ENCODE results near the gene C6orf120.
A peak's percentile ranks its signal among the peaks of the same experiment; 100 is the strongest.

The C6orf120 gene

GRCh38 chr6:169661391-169661756, 40.6 kb upstream of the C6orf120 start:
- TF ChIP-seq CTCF (IDR thresholded peaks at IDR 0.05; ENCODE audit: poor library complexity, severe bottlenecking), result no peak
- H3K27me3 ChIP-seq (ENCODE audit: insufficient read depth, poor library complexity, severe bottlenecking), result no peaks in the 10 kb centered on the region
- no peaks in the 10 kb centered on the region for H3K4me1 ChIP-seq (ENCODE audit: insufficient read depth, poor library complexity, severe bottlenecking)
- H3K4me3 ChIP-seq (ENCODE audit: severe bottlenecking), result no peak overlapping the region
- H3K27ac ChIP-seq (ENCODE audit: poor library complexity, severe bottlenecking), result no peak overlapping the region
- ATAC-seq (ENCODE audit: low read depth) (no peak), DNase-seq (ENCODE audit: low spot score) (no peak)
- H3K9me3 ChIP-seq (ENCODE audit: severe bottlenecking), result no peaks in the 10 kb centered on the region
- H3K36me3 ChIP-seq (ENCODE audit: low read depth), result peaks cover 32% of the 10 kb centered on the region

- no peak overlapping the region for H3K27ac ChIP-seq (ENCODE audit: poor library complexity, severe bottlenecking)
- no peaks in the 10 kb centered on the region for H3K9me3 ChIP-seq (ENCODE audit: severe bottlenecking)
- H3K4me1 ChIP-seq (ENCODE audit: insufficient read depth, poor library complexity, severe bottlenecking), result no peaks in the 10 kb centered on the region
- no peak for ATAC-seq (ENCODE audit: low read depth)
- no peak for TF ChIP-seq CTCF (IDR thresholded peaks at IDR 0.05; ENCODE audit: poor library complexity, severe bottlenecking)
- H3K4me3 ChIP-seq (ENCODE audit: severe bottlenecking), result no peak overlapping the region
- H3K27me3 ChIP-seq (ENCODE audit: insufficient read depth, poor library complexity, severe bottlenecking), result no peaks in the 10 kb centered on the region
- no peak for DNase-seq (ENCODE audit: low spot score)
- peaks cover 47% of the 10 kb centered on the region for H3K36me3 ChIP-seq (ENCODE audit: low read depth)
Observed at GRCh38 chr6:169663468-169663867, 38.5 kb upstream of the C6orf120 start.

DNA sequence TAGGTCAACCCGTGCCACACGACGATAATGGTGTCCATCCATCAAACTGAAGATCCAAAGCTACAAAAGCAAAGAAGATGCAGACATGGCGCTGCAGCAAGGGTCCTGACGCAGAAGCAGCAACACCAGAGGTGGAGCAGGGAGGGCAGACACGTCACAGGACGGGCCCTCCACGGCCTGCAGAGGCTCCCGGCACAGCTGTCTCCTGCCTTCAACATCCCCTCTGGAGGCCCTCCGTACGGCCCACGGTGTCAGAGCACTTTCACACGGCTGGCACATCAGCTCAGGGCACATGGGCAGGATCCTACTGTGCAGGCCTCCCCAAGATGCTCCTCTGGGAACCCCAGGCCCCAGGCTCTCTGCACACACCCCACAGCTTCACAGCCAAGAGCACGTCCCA, 37.7 kb upstream of the C6orf120 start:
- DNase-seq (ENCODE audit: low spot score), result no peak
- Histone ChIP-seq H3K4me3 (ENCODE audit: severe bottlenecking) (no peak overlapping the region), H3K9me3 (ENCODE audit: severe bottlenecking) (no peaks in the 10 kb centered on the region), H3K27ac (ENCODE audit: poor library complexity, severe bottlenecking) (no peak overlapping the region), H3K27me3 (ENCODE audit: insufficient read depth, poor library complexity, severe bottlenecking) (no peaks in the 10 kb centered on the region), H3K4me1 (ENCODE audit: insufficient read depth, poor library complexity, severe bottlenecking) (no peaks in the 10 kb centered on the region), H3K36me3 (ENCODE audit: low read depth) (peaks cover 50% of the 10 kb centered on the region)
- no peak for TF ChIP-seq CTCF (IDR thresholded peaks at IDR 0.05; ENCODE audit: poor library complexity, severe bottlenecking)
- ATAC-seq (ENCODE audit: low read depth), result no peak

GRCh38 chr6:169665289-169665688, 36.6 kb upstream of the C6orf120 start:
- Histone ChIP-seq H3K36me3 (ENCODE audit: low read depth) (peaks cover 57% of the 10 kb centered on the region), H3K9me3 (ENCODE audit: severe bottlenecking) (no peaks in the 10 kb centered on the region), H3K27me3 (ENCODE audit: insufficient read depth, poor library complexity, severe bottlenecking) (no peaks in the 10 kb centered on the region), H3K4me1 (ENCODE audit: insufficient read depth, poor library complexity, severe bottlenecking) (no peaks in the 10 kb centered on the region), H3K27ac (ENCODE audit: poor library complexity, severe bottlenecking) (no peak overlapping the region), H3K4me3 (ENCODE audit: severe bottlenecking) (no peak overlapping the region)
- DNase-seq (ENCODE audit: low spot score) (no peak), ATAC-seq (ENCODE audit: low read depth) (peak; percentile 45; the same call in 1 of the 3 replicates)
- no peak for TF ChIP-seq CTCF (IDR thresholded peaks at IDR 0.05; ENCODE audit: poor library complexity, severe bottlenecking)

DNA sequence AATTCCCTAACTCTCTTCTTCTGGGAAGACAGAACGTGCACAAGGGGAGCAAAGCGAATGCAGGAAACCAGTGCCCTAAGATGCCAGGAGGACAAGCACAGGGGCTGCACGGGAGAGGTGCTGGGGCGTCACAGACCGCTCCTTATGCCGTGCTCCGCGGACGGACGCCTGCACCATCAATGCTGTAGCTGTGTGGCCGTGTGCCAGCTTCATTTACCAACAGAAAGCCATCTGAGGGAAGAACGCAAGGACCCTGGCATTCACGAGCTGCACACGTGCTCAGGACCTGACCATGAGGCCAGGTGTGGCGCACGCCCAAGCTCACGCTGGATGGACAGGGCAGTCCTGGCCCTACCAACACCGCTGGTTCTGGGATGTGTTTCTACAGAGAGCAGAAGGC, 35.5 kb upstream of the C6orf120 start:
- Histone ChIP-seq H3K27me3 (ENCODE audit: insufficient read depth, poor library complexity, severe bottlenecking) (no peaks in the 10 kb centered on the region), H3K4me3 (ENCODE audit: severe bottlenecking) (no peak overlapping the region), H3K36me3 (ENCODE audit: low read depth) (peaks cover 57% of the 10 kb centered on the region), H3K27ac (ENCODE audit: poor library complexity, severe bottlenecking) (no peak overlapping the region), H3K4me1 (ENCODE audit: insufficient read depth, poor library complexity, severe bottlenecking) (no peaks in the 10 kb centered on the region), H3K9me3 (ENCODE audit: severe bottlenecking) (no peaks in the 10 kb centered on the region)
- ATAC-seq (ENCODE audit: low read depth) (no peak), DNase-seq (ENCODE audit: low spot score) (no peak)
- TF ChIP-seq CTCF (IDR thresholded peaks at IDR 0.05; ENCODE audit: poor library complexity, severe bottlenecking), result no peak

All from RWPE2 (cell line).